HG02571 (cell line): ENCODE data around the gene CTSA.

Source experiments
- ATAC-seq: cut with Tn5 transposase; IDR thresholded peaks from one replicate; pipeline ENCODE4 v1.9.1; 2021; ENCODE audit warnings: mild to moderate bottlenecking, moderate library complexity; ENCODE audit not compliant: unreplicated experiment

CTSA gene

DNA sequence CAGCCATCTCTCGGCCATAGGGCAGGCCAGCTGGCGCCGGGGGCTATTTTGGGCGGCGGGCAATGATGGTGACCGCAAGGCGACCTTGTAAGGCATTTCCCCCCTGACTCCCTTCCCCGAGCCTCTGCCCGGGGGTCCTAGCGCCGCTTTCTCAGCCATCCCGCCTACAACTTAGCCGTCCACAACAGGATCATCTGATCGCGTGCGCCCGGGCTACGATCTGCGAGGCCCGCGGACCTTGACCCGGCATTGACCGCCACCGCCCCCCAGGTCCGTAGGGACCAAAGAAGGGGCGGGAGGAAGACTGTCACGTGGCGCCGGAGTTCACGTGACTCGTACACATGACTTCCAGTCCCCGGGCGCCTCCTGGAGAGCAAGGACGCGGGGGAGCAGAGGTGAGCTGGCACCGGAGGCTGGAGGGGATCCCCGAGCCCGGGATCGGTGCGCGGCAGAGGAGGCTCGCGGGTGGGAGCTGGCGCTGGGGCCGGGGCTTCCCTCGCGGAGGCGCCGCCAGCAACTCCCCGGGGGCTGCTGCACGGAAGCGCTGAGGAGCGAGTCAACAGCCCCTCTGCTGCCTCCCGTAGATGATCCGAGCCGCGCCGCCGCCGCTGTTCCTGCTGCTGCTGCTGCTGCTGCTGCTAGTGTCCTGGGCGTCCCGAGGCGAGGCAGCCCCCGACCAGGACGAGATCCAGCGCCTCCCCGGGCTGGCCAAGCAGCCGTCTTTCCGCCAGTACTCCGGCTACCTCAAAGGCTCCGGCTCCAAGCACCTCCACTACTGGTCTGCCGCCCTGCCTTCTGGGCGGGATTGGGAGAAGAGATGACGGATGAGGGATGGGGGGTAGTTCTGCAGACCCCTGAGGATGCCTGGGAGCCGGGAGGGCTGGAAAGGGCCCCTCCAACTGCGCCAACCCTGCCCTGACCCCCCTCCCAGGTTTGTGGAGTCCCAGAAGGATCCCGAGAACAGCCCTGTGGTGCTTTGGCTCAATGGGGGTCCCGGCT lies at the start of gene CTSA, which contains the start of gene NEURL2:
CTSA (plus strand) TSS at position 351 of the 999 bp plus-strand sequence; CDS start at position 585, 234 bp downstream.
NEURL2 (minus strand) TSS at position 224 of the 999 bp plus-strand sequence; CDS start at position 7, 217 bp downstream.
- peak; percentile 73 for ATAC-seq

DNA sequence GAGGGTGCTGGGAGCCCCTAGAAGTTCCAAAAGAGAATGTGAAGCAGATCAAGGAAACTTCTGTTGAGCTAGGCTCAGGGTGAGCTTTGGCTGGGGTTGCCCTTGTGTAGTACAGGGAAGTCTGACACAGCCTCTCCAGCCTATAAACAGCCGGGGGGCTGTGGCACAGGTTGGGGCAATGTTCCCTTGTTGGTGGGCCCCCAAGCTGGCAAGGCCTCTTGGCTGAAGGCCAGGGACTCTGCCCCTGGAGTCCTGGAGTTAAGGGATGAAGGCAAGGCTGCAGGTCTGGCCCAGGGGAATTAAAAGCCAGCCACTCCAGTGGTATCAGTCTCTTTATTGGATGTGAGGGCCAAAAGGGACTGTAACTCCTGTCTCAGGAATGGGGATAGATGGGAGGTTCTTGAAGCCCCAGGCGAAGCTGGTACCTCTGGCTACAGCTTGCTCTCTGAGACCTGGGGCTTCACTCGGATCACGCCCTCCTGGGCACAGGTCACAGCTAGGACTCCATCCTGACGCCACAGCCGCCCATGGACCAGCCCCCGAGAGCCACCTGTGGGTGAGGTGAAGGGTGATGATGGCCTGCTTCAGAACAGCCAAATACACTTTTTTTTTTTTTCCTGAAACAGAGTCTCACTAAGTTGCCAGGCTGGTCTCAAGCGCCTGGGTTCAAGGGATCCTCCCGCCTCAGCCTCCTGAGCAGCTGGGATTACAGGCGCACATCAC lies 49.6 kb upstream of the CTSA start:
- no peak for ATAC-seq

DNA sequence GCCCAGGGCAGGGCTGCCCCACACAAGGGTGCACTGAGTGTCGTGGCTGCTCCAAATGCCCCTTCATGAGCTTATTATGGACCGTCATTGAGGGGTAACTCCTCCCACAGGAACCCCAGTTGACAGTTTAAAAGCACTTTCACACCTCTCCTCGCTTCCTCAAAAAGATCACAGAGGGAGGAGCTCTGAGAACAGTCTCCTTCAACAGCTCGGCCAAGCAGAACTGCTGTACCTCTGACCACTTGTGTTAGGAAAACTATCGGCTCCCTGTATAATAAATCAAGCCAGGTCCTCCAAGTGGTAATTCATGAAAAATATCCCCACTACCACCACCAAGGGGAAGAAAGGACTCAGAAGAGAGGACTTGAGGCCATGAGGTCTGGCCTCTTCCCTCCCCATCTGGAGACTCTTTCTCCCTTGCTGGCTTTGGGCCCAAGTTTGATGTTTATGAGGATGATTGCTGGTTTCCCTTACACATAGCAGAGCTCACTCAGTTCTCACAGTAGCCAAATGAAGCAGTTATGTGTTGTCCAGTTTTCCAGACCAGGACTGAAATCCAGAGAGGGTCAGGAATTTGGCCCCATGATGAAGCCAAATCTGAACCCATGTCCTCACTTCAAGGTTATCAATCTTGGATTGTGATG lies 48.8 kb upstream of the CTSA start:
- no peak for ATAC-seq

DNA sequence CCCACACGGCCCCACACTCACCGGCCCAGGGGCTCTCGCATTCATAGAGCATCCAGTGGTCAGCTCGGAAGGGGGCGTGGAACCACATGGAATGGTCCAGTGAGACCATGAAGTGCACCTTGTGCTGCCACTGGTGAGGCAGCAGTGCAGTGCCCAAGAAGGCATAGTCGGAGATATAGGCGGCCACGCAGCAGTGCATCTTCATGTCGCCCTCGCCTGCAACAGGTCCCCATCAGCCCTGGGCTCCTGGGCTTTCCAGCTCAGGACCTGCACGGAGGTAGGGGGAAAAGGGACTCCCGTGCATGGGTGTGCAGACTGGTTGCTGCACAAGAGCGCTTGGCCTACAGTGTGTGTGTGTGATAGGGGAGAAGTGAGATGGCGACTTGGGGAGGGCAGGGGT lies 47.6 kb upstream of the CTSA start:
- no peak for ATAC-seq

- no peak for ATAC-seq
Observed at GRCh38 chr20:45845452-45845851, 45.7 kb upstream of the CTSA start.

GRCh38 chr20:45848421-45848820 lies 42.7 kb upstream of the CTSA start:
- no peak for ATAC-seq

DNA sequence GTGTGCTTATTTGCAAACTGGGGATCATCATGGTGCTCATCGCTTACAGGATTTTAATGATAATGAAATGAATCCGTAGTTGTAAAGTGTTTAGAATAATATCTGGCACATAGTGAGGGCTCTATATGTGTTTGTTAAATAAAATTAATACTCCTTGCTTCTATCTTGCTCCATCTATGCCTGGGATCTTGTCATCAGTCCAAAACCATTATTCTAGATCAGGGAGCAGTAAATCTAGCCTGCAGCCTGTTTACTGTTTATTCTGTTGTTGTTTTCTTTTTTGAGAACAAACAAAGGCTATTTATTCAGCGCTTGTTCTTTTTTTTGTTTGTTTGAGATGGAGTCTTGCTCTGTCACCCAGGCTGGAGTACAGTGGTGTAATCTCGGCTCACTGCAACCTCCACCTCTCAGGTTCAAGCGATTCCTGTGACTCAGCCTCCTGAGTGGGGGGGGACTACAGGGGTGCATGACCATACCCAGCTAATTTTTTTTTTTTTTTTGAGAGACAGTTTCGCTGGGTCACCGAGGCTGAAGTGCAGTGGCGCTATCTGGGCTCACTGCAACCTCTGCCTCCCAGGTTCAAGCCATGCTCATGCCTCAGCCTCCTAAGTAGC lies 42.1 kb upstream of the CTSA start:
- no peak for ATAC-seq

DNA sequence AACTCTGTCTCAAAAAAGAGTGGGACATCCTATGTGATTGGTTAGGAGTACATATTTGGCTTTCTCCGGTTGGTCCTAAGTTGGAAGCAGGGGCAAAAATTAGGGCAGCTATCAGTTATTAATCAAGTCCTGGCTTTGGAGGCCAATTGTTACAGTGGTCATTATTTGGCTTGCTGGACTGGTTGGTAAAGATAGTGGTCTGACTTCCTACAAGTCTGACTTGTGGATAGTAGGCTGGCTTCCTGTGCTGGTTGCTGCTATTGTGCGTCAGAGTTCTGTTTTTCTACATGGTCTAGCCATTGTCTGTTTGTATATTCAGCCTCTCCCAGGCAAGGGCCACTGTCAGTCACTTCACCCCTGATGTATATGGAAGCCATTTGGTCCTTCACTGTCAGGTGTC lies 40.9 kb upstream of the CTSA start:
- no peak for ATAC-seq

- ATAC-seq = no peak
Observed at GRCh38 chr20:45850926-45851325, 40.2 kb upstream of the CTSA start.

- ATAC-seq = no peak
Observed at GRCh38 chr20:45851501-45851900, 39.6 kb upstream of the CTSA start.

DNA sequence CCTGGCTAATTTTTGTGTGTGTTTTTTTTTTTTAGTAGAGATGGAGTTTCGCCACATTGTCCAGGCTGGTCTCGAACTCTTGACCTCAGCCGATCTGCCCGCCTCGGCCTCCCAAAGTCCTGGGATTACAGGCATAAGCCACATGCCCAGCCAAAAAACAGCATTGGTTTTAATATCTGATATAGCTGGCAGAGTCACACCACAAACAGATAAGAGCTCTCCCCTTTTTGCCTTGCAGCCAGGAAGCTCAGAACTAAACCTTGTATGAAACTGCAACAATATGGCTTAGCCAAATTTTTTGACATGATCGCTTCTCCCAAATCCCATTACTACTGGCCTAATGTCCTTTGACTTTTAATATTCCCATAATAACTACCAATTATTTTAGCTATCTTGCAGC lies 38.8 kb upstream of the CTSA start:
- ATAC-seq = no peak

DNA sequence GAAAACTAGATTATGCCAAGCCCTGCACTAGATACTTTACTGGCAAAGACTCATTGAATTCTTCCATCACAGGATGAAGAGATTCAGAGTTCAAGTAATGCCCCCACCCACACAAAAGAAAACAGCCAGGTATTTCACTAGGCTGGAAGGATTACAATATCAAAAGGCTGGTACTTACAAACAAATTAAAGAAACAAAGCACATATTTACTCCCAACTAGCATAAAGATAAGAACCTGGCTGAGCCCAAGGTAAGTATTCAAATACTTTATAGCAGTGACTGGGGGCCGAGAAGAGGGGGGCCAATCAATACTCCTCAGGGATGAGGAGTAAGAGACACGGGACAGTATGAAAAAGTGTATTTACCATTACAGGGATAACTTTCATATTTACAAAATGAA lies 37.7 kb upstream of the CTSA start:
- ATAC-seq = no peak

DNA sequence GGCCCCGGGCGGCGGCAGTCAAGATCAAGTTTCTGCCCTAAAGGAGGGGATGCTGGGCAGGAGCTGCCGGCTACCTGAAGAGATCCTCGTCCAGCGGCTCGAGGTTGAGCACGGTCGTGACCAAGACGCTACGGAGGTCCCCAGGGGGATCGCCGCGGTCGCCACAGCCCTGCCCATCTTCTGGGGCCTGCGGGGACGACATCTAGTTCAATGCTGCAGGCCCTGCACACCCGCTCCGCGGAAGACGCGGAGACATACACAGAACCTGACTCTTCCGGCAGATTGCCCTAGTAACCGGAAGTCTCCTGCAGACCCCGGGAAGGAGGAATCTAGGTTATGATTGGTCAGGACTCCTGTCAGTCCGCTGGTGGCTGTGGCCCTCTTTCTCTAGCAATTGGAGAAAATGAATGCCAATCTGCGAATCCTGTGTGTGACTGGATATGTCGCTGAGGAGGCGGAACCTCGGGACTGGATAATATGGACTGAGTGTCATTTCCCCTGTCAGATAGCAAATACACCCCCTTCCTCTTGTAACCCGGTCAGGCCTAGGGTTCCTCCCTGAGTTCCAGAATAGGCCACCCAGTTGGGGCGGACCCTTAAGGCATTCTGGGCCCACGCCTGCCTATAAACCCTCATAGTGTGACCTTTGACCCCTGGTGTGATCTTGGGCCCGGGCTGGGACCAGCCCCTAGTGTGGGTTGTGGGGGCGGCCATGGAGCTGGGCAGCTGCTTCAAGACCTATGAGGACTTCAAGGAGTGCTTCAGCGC lies 33.8 kb upstream of the CTSA start, which contains the start of the genes ACOT8 and ZSWIM3:
ACOT8 (minus strand) TSS at position 279 of the 768 bp plus-strand sequence; CDS start at position 202, 77 bp downstream.
ZSWIM3 (plus strand) TSS at position 501 of the 768 bp plus-strand sequence; CDS start at position 713, 212 bp downstream.
- ATAC-seq = peak; percentile 95

- ATAC-seq = no peak
Observed at GRCh38 chr20:45857882-45858216, 33.3 kb upstream of the CTSA start.

DNA sequence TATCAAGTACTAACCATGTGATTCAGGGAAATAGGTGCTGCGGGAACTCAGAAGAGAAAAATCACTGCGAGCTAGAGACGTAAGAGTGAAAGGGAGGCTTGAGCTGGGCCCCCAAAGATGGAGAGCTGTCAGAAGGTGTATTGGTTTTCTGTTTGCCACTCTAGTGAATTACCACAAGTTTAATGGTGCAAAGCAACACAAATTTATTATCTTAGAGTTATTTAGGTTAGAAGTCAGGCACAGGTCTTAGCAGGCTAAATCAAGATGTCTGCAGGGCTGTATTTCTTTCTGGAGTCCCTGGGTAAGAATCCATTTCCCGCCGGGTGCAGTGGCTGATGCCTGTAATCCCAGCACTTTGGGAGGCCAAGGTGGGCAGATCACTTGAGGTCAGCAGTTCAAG lies 31.2 kb upstream of the CTSA start:
- no peak for ATAC-seq

GRCh38 chr20:45860560-45861220 lies 30.4 kb upstream of the CTSA start:
- no peak for ATAC-seq

DNA sequence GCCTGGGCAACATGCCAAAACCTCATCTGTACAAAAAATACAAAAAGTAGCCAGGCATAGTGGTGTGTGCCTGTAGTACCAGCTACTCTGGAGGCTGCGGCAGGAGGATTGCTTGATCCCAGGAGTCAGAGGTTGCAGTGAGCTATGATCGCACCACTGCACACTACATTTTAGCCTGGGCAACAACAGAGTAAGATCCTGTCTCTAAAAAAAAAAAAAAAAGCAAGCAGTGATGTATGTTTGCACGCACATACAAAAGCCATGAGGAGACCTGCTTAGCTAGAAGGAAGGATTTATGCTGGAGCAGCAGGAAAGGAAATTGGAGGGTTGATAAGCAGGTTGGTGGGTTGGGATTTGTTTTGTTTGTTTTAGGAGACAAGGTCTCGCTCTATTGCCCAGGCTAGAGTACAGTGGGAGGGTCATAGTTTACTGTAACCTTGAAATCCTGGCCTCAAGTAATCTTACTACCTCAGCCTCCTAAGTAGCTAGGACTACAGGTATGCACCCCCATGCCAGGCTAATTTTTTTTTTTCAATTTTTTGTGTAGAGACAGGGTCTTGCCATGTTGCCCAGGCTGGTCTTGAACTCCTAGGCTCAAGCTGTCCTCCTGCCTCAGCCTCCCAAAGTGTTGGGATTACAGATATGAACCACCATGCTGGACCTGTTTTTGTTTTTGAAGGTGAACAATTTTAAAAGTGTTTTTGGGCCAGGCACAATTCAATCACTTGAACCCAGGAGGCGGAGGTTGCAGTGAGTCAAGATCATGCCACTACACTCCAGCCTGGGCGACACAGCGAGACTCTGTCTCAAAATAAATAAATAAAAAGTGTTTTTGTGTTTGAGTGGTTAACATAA lies 29.7 kb upstream of the CTSA start:
- no peak for ATAC-seq
